HG03097 (cell line): ENCODE results near the gene CD177.
"Not testable (repeated sequence)": the region's sequence is repeated elsewhere in the genome, so short reads cannot be mapped to it uniquely, and the experiment has no call there.

Experiments
- ATAC-seq: cut with Tn5 transposase; IDR thresholded peaks from one replicate; pipeline ENCODE4 v1.9.1; 2021; ENCODE audit not compliant: unreplicated experiment, low FRiP score

The CD177 gene

GRCh38 chr19:43380008-43380407 lies 26.5 kb downstream of the CD177 start:
- no peak for ATAC-seq

- ATAC-seq, result no peak
These were observed 27.4 kb downstream of the CD177 start for GRCh38 chr19:43380771-43381386.

GRCh38 chr19:43382586-43383216 lies 29.2 kb downstream of the CD177 start:
- not testable (repeated sequence) for ATAC-seq

- ATAC-seq, result not testable (repeated sequence)
These were observed 29.8 kb downstream of the CD177 start for GRCh38 chr19:43383254-43383653.

- ATAC-seq, result not testable (repeated sequence)
These were observed 30.3 kb downstream of the CD177 start for GRCh38 chr19:43383759-43384158.

GRCh38 chr19:43390903-43391551 lies 37.5 kb downstream of the CD177 start:
- ATAC-seq, result not testable (repeated sequence)

- ATAC-seq, result not testable (repeated sequence)
These were observed 38.1 kb downstream of the CD177 start for GRCh38 chr19:43391552-43391935.

- ATAC-seq, result not testable (repeated sequence)
These were observed 40.0 kb downstream of the CD177 start for GRCh38 chr19:43393501-43393900.

GRCh38 chr19:43395561-43395960 lies 42.1 kb downstream of the CD177 start:
- ATAC-seq, result no peak

- no peak for ATAC-seq
These were observed 52.8 kb downstream of the CD177 start for GRCh38 chr19:43406297-43406696.

- ATAC-seq, result no peak
These were observed 54.0 kb downstream of the CD177 start for GRCh38 chr19:43407416-43408005.

- no peak for ATAC-seq
These were observed 54.6 kb downstream of the CD177 start for GRCh38 chr19:43408043-43408442.

- no peak for ATAC-seq
These were observed 55.9 kb downstream of the CD177 start for GRCh38 chr19:43409415-43409814.

- ATAC-seq, result no peak
These were observed 59.0 kb downstream of the CD177 start for GRCh38 chr19:43412441-43412840.
